SU-DHL-6 (cell line): Measurements from ENCODE around the gene ARHGAP10.

Experiments used
- H2AFZ ChIP-seq: fragments of 200-600 bp; sonication (generic); 2 replicates; pipeline ENCODE4 v1.6.1; 2014; ENCODE audit warnings: low read depth, mild to moderate bottlenecking, moderate library complexity, mixed read lengths, antibody characterized with exemption, low read length; ENCODE audit not compliant: severe bottlenecking
- H3F3A ChIP-seq: fragments of 200-600 bp; shearing (Covaris generic); 2 replicates; pipeline ENCODE4 v1.6.0; 2016; ENCODE audit warnings: antibody characterized with exemption, mild to moderate bottlenecking; ENCODE audit not compliant: insufficient read depth
- H3K27ac ChIP-seq: fragments of 200-600 bp; sonication (generic); 2 replicates; pipeline ENCODE4 v1.5.1; 2016; ENCODE audit warnings: low read depth, mild to moderate bottlenecking, low read length, moderate library complexity, mixed read lengths
- H3K27me3 ChIP-seq: fragments of 200-600 bp; sonication (generic), shearing (Covaris generic); 2 replicates; pipeline ENCODE4 v1.6.0; 2014; ENCODE audit warnings: mild to moderate bottlenecking, low read length
- H3K36me3 ChIP-seq: fragments of 200-600 bp; sonication (generic); 2 replicates; pipeline ENCODE4 v1.6.1; 2014; ENCODE audit warnings: mild to moderate bottlenecking, low read length, mixed read lengths
- H3K4me2 ChIP-seq: fragments of 300-600, 200-600 bp; shearing (Covaris generic), sonication (generic); 2 replicates; pipeline ENCODE4 v1.6.0; 2014; ENCODE audit warnings: low read length, low read depth, mild to moderate bottlenecking; ENCODE audit not compliant: poor library complexity, severe bottlenecking
- H3K4me3 ChIP-seq: fragments of 200-600 bp; sonication (generic); 2 replicates; pipeline ENCODE4 v1.5.1; 2014; ENCODE audit warnings: antibody characterized with exemption, low read length, mild to moderate bottlenecking, mixed read lengths; ENCODE audit not compliant: insufficient read depth, poor library complexity, severe bottlenecking
- H3K79me2 ChIP-seq: fragments of 200-600 bp; sonication (generic); 2 replicates; pipeline ENCODE4 v1.6.1; 2014; ENCODE audit warnings: mild to moderate bottlenecking, low read length, moderate library complexity; ENCODE audit not compliant: insufficient read depth
- H3K9ac ChIP-seq: fragments of 200-600 bp; sonication (generic); 2 replicates; pipeline ENCODE4 v1.7.0; 2014; ENCODE audit warnings: mild to moderate bottlenecking, low read length
- H3K9me2 ChIP-seq: fragments of 200-600 bp; sonication (generic); replicated peaks from 2 replicates; pipeline ENCODE4 v1.6.1; 2014; ENCODE audit warnings: low read length; ENCODE audit not compliant: insufficient read depth
- H3K9me3 ChIP-seq: fragments of 200-600 bp; sonication (generic); 2 replicates; pipeline ENCODE4 v1.6.1; 2014; ENCODE audit warnings: low read length, mixed read lengths; ENCODE audit not compliant: insufficient read depth
- H4K20me1 ChIP-seq: fragments of 200-600 bp; sonication (generic); 2 replicates; pipeline ENCODE4 v1.6.1; 2014; ENCODE audit warnings: low read depth, mild to moderate bottlenecking, antibody characterized with exemption, low read length, moderate library complexity, mixed read lengths
- EZH2phosphoT487 ChIP-seq: fragments of 200-600 bp; sonication (generic), shearing (Covaris generic); conservative IDR thresholded peaks from 2 replicates; pipeline ENCODE4 v1.6.1; 2018; ENCODE audit warnings: mild to moderate bottlenecking, antibody characterized with exemption, low read length, moderate library complexity, mixed read lengths
- TF ChIP-seq, protein P1 (sequence below): fragments of 200-600 bp; sonication (generic); IDR thresholded peaks from one replicate; pipeline ENCODE4 v1.5.1; 2017; ENCODE audit warnings: antibody characterized with exemption, mild to moderate bottlenecking, low read length, moderate library complexity; ENCODE audit not compliant: insufficient read depth, poor library complexity, severe bottlenecking

Gene ARHGAP10

DNA sequence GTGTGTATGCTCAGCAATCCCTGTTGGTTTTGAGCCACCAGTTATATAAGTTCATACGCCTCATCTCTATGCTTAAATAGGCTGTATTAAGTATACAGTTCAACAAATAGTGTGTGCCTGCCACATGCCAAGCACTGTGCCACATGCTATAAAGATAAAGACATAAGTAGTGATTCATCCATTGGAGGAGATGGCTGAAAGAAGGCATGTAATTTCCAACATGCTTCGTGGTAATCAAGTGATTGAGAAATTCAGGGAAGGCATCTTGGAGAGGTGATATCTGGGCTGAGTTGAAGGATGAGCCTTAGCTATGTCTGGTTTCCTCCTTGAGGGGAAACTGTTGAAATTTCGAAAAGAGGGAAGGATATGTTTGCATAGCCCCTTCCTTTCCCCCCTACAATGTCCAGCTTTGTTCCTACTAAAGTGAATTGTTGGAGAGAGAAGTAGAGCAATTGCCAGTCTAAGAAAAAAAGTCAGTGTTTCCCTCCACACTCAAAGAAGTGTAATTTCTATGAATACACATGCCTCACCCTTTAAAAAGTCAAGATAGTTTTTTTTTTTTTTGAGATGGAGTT is 96.5 kb downstream of the ARHGAP10 start:
- Histone ChIP-seq H3K79me2 (no peaks in the 10 kb centered on the region), H3F3A (no peaks in the 10 kb centered on the region), H3K4me2 (no peak overlapping the region), H4K20me1 (no peaks in the 10 kb centered on the region), H3K27ac (no peak overlapping the region), H2AFZ (no peak overlapping the region), H3K9me3 (no peaks in the 10 kb centered on the region), H3K9ac (no peak overlapping the region), H3K9me2 (no peaks in the 10 kb centered on the region), H3K27me3 (no peaks in the 10 kb centered on the region), H3K4me3 (no peak overlapping the region), H3K36me3 (no peaks in the 10 kb centered on the region)
- TF ChIP-seq EZH2phosphoT487, result no peak
- TF ChIP-seq, protein P1, sequence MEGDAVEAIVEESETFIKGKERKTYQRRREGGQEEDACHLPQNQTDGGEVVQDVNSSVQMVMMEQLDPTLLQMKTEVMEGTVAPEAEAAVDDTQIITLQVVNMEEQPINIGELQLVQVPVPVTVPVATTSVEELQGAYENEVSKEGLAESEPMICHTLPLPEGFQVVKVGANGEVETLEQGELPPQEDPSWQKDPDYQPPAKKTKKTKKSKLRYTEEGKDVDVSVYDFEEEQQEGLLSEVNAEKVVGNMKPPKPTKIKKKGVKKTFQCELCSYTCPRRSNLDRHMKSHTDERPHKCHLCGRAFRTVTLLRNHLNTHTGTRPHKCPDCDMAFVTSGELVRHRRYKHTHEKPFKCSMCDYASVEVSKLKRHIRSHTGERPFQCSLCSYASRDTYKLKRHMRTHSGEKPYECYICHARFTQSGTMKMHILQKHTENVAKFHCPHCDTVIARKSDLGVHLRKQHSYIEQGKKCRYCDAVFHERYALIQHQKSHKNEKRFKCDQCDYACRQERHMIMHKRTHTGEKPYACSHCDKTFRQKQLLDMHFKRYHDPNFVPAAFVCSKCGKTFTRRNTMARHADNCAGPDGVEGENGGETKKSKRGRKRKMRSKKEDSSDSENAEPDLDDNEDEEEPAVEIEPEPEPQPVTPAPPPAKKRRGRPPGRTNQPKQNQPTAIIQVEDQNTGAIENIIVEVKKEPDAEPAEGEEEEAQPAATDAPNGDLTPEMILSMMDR, result no peak

DNA sequence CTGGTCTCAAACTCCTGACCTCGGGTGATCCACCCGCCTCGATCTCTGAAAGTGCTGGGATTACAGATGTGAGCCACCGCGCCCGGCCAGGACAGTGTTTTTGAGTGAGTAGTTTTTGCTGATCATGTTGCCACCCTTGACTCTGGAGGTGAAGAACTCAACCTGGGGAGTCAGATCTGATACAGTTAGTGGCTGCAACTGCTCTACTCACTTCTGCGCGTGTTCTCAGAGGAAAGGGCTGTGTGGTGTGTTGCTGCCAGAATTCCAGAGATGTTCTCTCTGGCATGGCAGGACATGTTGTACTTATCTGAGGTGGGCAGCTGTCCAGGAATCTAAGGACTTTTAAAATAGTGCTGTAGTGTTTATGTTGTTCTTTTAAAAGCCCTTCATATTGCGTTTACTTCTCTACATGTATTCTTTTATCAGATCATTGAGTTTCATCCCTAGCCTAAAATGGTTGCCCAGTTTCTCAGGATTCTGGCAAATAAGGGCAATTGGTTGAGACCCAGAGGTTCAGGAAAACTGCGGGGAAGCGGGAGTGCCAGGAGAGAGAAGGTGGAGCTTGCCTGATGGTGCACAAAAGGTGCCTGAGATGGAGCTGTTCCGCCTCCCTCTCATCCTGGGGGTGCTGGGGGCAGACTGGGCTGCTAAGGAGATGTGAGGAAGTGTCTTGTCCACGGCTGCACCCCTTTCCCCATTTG is 97.7 kb downstream of the ARHGAP10 start:
- H3K27me3 ChIP-seq, result no peaks in the 10 kb centered on the region
- H3K4me2 ChIP-seq, result no peak overlapping the region
- no peak overlapping the region for H3K9ac ChIP-seq
- no peak overlapping the region for H3K4me3 ChIP-seq
- H4K20me1 ChIP-seq, result no peaks in the 10 kb centered on the region
- H3K79me2 ChIP-seq, result no peaks in the 10 kb centered on the region
- H3K27ac ChIP-seq, result no peak overlapping the region
- no peaks in the 10 kb centered on the region for H3F3A ChIP-seq
- H3K9me3 ChIP-seq, result no peaks in the 10 kb centered on the region
- no peaks in the 10 kb centered on the region for H3K36me3 ChIP-seq
- no peak overlapping the region for H2AFZ ChIP-seq
- TF ChIP-seq, protein P1, result no peak
- TF ChIP-seq EZH2phosphoT487, result no peak
- H3K9me2 ChIP-seq, result no peaks in the 10 kb centered on the region

DNA sequence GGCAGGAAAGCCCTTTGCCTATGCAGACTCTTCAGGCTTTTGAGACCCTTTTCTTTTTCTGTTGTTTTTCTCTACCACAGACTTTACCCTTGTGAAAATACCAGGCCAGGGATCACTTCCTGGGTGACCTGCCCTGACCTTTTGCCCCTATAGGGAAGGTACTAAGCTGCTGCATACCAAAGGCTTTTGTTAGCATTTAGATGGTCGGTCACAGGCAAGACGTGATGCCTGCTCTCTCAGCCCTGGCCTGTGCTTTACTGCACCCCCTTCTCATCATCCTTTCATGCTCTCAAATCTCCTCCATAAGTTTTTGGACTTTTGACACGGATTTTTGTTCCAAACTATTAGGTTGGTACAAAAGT is 98.2 kb downstream of the ARHGAP10 start:
- Histone ChIP-seq H3K4me2 (no peak overlapping the region), H3K27me3 (no peaks in the 10 kb centered on the region), H2AFZ (no peak overlapping the region), H3F3A (no peaks in the 10 kb centered on the region), H4K20me1 (no peaks in the 10 kb centered on the region), H3K9ac (no peak overlapping the region), H3K79me2 (no peaks in the 10 kb centered on the region), H3K36me3 (no peaks in the 10 kb centered on the region), H3K9me3 (no peaks in the 10 kb centered on the region), H3K4me3 (no peak overlapping the region), H3K27ac (no peak overlapping the region), H3K9me2 (no peaks in the 10 kb centered on the region)
- no peak for TF ChIP-seq EZH2phosphoT487
- TF ChIP-seq, protein P1, result no peak
